Left ventricle myocardium inferior (tissue), 1 donor: Measurements from ENCODE around the gene LBX2. TPM values are rescaled to one million over a fixed set of nuclear protein-coding genes. Genes with fewer than 3 reads are reported as not detected.

Source experiments
- DNase-seq: peaks from one replicate; pipeline ENCODE4 v3.0.0-alpha.2; 2020
- H3K27ac ChIP-seq: fragments of 200-600 bp; replicated peaks from 2 replicates; pipeline ENCODE4 v1.8.0; 2021
- H3K27me3 ChIP-seq: fragments of 200-600 bp; 2 replicates; pipeline ENCODE4 v1.8.0; 2021; ENCODE audit warnings: low read depth
- H3K36me3 ChIP-seq: fragments of 200-600 bp; 2 replicates; pipeline ENCODE4 v1.8.0; 2021
- H3K4me1 ChIP-seq: fragments of 200-600 bp; 2 replicates; pipeline ENCODE4 v1.8.0; 2021
- H3K4me3 ChIP-seq: fragments of 200-600 bp; 2 replicates; pipeline ENCODE4 v1.8.0; 2021; ENCODE audit warnings: mild to moderate bottlenecking, moderate library complexity
- H3K9me3 ChIP-seq: fragments of 200-600 bp; replicated peaks from 2 replicates; pipeline ENCODE4 v1.8.0; 2021
- CTCF ChIP-seq: fragments of 200-600 bp; IDR thresholded peaks from 2 replicates; pipeline ENCODE4 v1.8.0; 2021; ENCODE audit warnings: antibody characterized with exemption, mild to moderate bottlenecking, borderline replicate concordance
- intact Hi-C: fragments of 100-400 bp; cut with micrococcal nuclease; formaldehyde crosslinking; loops from one replicate; pipeline ENCODE4 v1.11.0; 2022
- total RNA-seq: library from RNA; stranded (reverse); fragmentation: NEBNext Ultra II Directional; extraction: Animal tissue kit (Norgen Biotek cat#: 25700); gene quantifications from one replicate; pipeline ENCODE4 v1.2.1, GENCODE V29; 2021
- donor health status: DM: no; HTN: yes; CAD: no; lungs with severe emphysema.

The LBX2 gene
- total RNA-seq, 1 donor from 2014 or later = 0.25 TPM

- Histone ChIP-seq H3K27me3 (peaks cover 71% of the 10 kb centered on the region), H3K36me3 (peaks cover 4% of the 10 kb centered on the region), H3K9me3 (no peaks in the 10 kb centered on the region), H3K4me1 (peaks cover 47% of the 10 kb centered on the region), H3K4me3 (peak overlapping the region; percentile 50), H3K27ac (no peak overlapping the region)
- no peak for TF ChIP-seq CTCF
- no peak for DNase-seq
- intact Hi-C loops = no loop called here
These were observed 720 bp downstream of the LBX2 start for GRCh38 chr2:74498500-74499266.

GRCh38 chr2:74497777-74498499, 1.5 kb downstream of the LBX2 start:
- peaks cover 64% of the 10 kb centered on the region for H3K27me3 ChIP-seq
- TF ChIP-seq CTCF = no peak

GRCh38 chr2:74496997-74497776, 2.2 kb downstream of the LBX2 start:
- no peak for DNase-seq
- intact Hi-C loops = no loop called here
- TF ChIP-seq CTCF = no peak
- H3K4me1 ChIP-seq = peaks cover 32% of the 10 kb centered on the region
- H3K27me3 ChIP-seq = peaks cover 56% of the 10 kb centered on the region
- no peaks in the 10 kb centered on the region for H3K9me3 ChIP-seq
- H3K27ac ChIP-seq = no peak overlapping the region
- H3K4me3 ChIP-seq = peak overlapping the region; percentile 50
- H3K36me3 ChIP-seq = peaks cover 18% of the 10 kb centered on the region

More at GRCh38 chr2:74497777-74498499, 1.5 kb downstream of the LBX2 start:
- intact Hi-C loops = no loop called here
- no peak overlapping the region for H3K27ac ChIP-seq
- H3K4me1 ChIP-seq = peaks cover 39% of the 10 kb centered on the region
- H3K4me3 ChIP-seq = peak overlapping the region; percentile 50
- DNase-seq = no peak
- no peaks in the 10 kb centered on the region for H3K9me3 ChIP-seq
- H3K36me3 ChIP-seq = peaks cover 11% of the 10 kb centered on the region

GRCh38 chr2:74495440-74495839, 4.0 kb downstream of the LBX2 start:
- peaks cover 39% of the 10 kb centered on the region for H3K27me3 ChIP-seq
- TF ChIP-seq CTCF = no peak
- DNase-seq = no peak
- no peak overlapping the region for H3K4me3 ChIP-seq
- no peaks in the 10 kb centered on the region for H3K9me3 ChIP-seq
- intact Hi-C loops = no loop called here
- H3K27ac ChIP-seq = no peak overlapping the region
- H3K36me3 ChIP-seq = peaks cover 36% of the 10 kb centered on the region
- H3K4me1 ChIP-seq = peaks cover 29% of the 10 kb centered on the region

- intact Hi-C loops = no loop called here
- H3K36me3 ChIP-seq = peaks cover 48% of the 10 kb centered on the region
- DNase-seq = no peak
These were observed 5.9 kb downstream of the LBX2 start for GRCh38 chr2:74493546-74493945.

More at GRCh38 chr2:74493546-74493945, 5.9 kb downstream of the LBX2 start:
- Histone ChIP-seq H3K27ac (no peak overlapping the region), H3K9me3 (no peaks in the 10 kb centered on the region), H3K4me1 (peaks cover 13% of the 10 kb centered on the region), H3K4me3 (no peak overlapping the region), H3K27me3 (peaks cover 20% of the 10 kb centered on the region)
- TF ChIP-seq CTCF = no peak
